ENCODE measurements around the gene TCHHL1. TPM values are rescaled to one million over a fixed set of nuclear protein-coding genes. Genes with fewer than 3 reads are reported as not detected.
"Not testable (repeated sequence)": the region's sequence is repeated elsewhere in the genome, so short reads cannot be mapped to it uniquely, and the experiment has no call there.

The TCHHL1 gene
- total RNA-seq, 2 donors from 2014 or later = not detected

DNA sequence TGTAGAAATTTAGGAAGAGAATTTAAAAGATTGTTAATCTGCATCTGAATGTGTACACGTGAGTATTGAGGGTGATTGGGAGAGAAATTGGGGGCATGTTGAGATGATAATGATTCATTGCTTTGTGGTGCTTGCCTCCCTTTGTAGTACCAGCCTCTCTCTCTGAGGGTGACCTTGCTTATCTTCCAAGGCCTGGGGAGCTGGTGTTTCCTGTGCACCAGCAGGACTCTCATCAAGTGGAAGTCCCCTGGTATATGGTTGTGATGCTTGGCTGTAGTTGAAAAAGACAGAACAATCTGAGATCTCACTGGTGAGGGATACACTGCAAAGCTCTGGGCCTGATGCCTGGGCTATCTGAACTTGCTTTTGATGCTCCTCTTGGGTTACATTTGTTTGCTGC is 4.0 kb downstream of the TCHHL1 start:
- Histone ChIP-seq H3K27me3 (no peaks in the 10 kb centered on the region), H3K36me3 (no peaks in the 10 kb centered on the region), H3K27ac (no peak overlapping the region), H3K9me3 (no peaks in the 10 kb centered on the region), H3K9ac (ENCODE audit: low read depth in 2 of 2, low read length in 2 of 2) (no peak overlapping the region), H3K4me3 (no peak overlapping the region), H3K4me1 (no peaks in the 10 kb centered on the region)
- intact Hi-C loops (cut with DNase I) = no loop called here
- no peak for TF ChIP-seq CTCF (IDR thresholded peaks at IDR 0.05)
- no peak for DNase-seq

DNA sequence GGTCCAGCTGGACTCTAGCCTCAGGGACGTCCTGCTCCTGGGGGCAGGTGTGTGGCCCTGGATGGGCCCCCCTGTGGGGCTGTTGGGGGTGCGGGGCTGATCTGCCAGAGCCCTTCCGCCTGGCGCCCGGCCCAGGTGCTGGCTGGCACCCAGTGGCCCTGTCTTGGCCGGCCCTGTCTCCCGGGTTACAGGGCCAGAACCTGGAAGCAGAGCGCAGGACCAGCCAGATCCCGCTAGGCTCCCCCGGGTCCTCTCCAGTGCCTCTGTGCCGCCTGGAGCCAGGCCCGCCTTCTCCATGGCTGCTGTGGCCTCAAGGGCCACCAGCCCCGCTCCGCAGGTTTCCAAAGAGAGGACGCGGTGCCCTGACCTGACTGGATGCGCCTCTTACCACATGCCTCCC is 7.8 kb downstream of the TCHHL1 start:
- DNase-seq; intact Hi-C loops (cut with DNase I): not testable (repeated sequence)

GRCh38 chr1:152080494-152080893 is 8.4 kb downstream of the TCHHL1 start:
- intact Hi-C loops (cut with DNase I); H3K27me3 ChIP-seq; H3K36me3 ChIP-seq; H3K9me3 ChIP-seq; DNase-seq; H3K9ac ChIP-seq (ENCODE audit: low read depth in 2 of 2, low read length in 2 of 2); H3K4me1 ChIP-seq; H3K4me3 ChIP-seq; H3K27ac ChIP-seq: not testable (repeated sequence)

More for the DNA sequence above, 7.8 kb downstream of the TCHHL1 start:
- H3K4me3 ChIP-seq; H3K9ac ChIP-seq (ENCODE audit: low read depth in 2 of 2, low read length in 2 of 2); H3K9me3 ChIP-seq; H3K4me1 ChIP-seq; H3K27me3 ChIP-seq; H3K27ac ChIP-seq; H3K36me3 ChIP-seq: not testable (repeated sequence)

- intact Hi-C loops (cut with DNase I) = no loop called here
- no peak for TF ChIP-seq CTCF (IDR thresholded peaks at IDR 0.05)
- H3K27ac ChIP-seq = no peak overlapping the region
- no peaks in the 10 kb centered on the region for H3K27me3 ChIP-seq
- no peaks in the 10 kb centered on the region for H3K9me3 ChIP-seq
- H3K9ac ChIP-seq (ENCODE audit: low read depth in 2 of 2, low read length in 2 of 2) = no peak overlapping the region
- no peak for DNase-seq
- no peaks in the 10 kb centered on the region for H3K36me3 ChIP-seq
- no peak overlapping the region for H3K4me3 ChIP-seq
- no peaks in the 10 kb centered on the region for H3K4me1 ChIP-seq
Measured at GRCh38 chr1:152078831-152079441, 9.9 kb downstream of the TCHHL1 start.

DNA sequence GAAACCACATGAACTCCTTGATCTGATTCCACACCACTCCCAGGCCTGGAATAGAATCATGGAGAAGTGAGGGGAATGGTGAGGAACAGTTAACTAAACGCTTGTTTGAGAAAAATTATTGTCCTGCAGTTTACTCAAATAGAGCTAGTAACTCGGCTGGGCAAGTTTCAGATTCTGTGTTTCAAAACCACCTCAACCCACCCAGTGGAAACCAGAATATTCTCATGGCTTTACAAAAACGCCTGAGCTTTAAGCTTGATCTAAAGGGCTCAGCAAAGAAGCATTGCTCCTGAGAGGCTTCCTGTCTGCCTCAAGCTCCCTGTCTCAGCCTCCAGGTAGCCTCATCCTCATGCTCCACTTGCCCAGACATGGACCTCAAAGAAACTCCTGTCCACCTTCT is 16.6 kb downstream of the TCHHL1 start:
- intact Hi-C loops (cut with DNase I) = no loop called here
- H3K27ac ChIP-seq = no peak overlapping the region
- no peak for TF ChIP-seq CTCF (IDR thresholded peaks at IDR 0.05)
- no peaks in the 10 kb centered on the region for H3K9me3 ChIP-seq
- no peaks in the 10 kb centered on the region for H3K4me1 ChIP-seq
- H3K4me3 ChIP-seq = no peak overlapping the region
- DNase-seq = no peak
- H3K27me3 ChIP-seq = no peaks in the 10 kb centered on the region
- no peak overlapping the region for H3K9ac ChIP-seq (ENCODE audit: low read depth in 2 of 2, low read length in 2 of 2)
- no peaks in the 10 kb centered on the region for H3K36me3 ChIP-seq

GRCh38 chr1:152071123-152071522 is 17.7 kb downstream of the TCHHL1 start:
- DNase-seq = no peak
- no peaks in the 10 kb centered on the region for H3K36me3 ChIP-seq
- TF ChIP-seq CTCF (IDR thresholded peaks at IDR 0.05) = no peak
- H3K4me3 ChIP-seq = no peak overlapping the region
- H3K27ac ChIP-seq = no peak overlapping the region
- no peaks in the 10 kb centered on the region for H3K27me3 ChIP-seq
- intact Hi-C loops (cut with DNase I) = no loop called here
- no peaks in the 10 kb centered on the region for H3K4me1 ChIP-seq
- H3K9ac ChIP-seq (ENCODE audit: low read depth in 2 of 2, low read length in 2 of 2) = no peak overlapping the region
- no peaks in the 10 kb centered on the region for H3K9me3 ChIP-seq

All from colonic mucosa (tissue), 4 donors.